Hepatocyte (in vitro differentiated cells): Measurements from ENCODE around the gene ZFR2.

Experiments
- CTCF ChIP-seq: fragments of 200-600 bp; sonication (generic); IDR thresholded peaks from 2 replicates; pipeline ENCODE4 v1.5.1; 2016; ENCODE audit warnings: antibody characterized with exemption, mild to moderate bottlenecking; ENCODE audit not compliant: poor library complexity
- EZH2 ChIP-seq: fragments of 200-600 bp; sonication (generic); IDR thresholded peaks from 2 replicates; pipeline ENCODE4 v1.6.1; 2016; ENCODE audit warnings: antibody characterized with exemption, mild to moderate bottlenecking, borderline replicate concordance

- TF ChIP-seq EZH2 (no peak), CTCF (no peak)
These were observed 96.9 kb downstream of the ZFR2 start, which contains the start of gene RAX2 for GRCh38 chr19:3771906-3772455.
